GM19372 (cell line): ENCODE data around the gene COMP.

Experiments used
- ATAC-seq: cut with Tn5 transposase; IDR thresholded peaks from one replicate; pipeline ENCODE4 v1.9.1; 2021; ENCODE audit warnings: mild to moderate bottlenecking, low read depth, moderate library complexity; ENCODE audit not compliant: unreplicated experiment

The COMP gene

DNA sequence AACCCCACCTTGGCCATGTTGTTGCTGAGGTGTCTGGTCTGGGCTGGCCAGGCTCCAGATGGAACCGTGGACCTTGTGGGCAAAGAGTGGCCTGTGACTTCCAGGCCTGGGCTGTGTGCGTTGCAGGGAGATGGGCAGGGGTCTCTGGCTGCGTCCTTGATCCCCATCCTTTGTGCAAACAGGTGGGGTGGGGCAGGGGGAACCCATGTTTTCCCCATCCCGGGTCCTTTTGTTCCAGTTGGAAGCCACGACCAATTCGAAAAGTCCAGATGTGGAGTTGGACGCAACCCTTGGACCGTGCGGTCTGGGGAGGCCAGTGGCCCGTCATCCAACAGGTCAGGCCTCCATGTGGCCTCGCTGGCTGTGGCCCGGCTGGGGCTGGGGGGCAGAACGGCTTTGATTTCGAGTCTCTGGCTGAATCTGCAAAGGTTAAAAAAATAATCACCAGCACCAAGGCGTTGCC lies 13.1 kb upstream of the COMP start:
- no peak for ATAC-seq

DNA sequence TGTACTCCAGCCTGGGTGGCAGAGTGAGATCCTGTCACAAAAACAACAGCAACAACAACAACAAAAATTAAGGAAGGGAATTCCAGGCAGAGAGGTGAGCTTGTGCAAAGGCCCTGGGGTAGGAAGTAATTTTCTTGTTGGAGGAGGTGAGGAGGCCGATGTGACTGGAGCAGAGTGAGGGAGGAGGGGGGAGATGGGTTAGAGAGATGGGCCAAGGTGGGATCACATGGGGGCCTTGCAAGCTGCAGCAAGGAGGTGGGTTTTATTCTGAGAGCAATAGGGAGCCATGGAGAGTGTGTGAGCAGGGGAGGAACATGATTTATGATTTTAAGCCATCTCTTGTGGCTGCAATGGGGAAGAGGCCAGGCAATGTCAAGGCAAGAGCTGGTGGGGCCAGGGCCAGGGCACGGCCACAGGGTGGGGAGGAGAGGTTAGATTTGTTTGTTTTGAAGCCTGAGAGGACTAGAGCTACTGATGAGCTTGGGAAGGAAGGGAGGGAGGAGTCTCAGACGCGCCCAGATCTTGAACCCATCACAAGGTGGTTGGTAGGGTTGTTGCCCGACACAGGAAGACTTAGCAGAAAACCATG lies 12.5 kb upstream of the COMP start:
- no peak for ATAC-seq

DNA sequence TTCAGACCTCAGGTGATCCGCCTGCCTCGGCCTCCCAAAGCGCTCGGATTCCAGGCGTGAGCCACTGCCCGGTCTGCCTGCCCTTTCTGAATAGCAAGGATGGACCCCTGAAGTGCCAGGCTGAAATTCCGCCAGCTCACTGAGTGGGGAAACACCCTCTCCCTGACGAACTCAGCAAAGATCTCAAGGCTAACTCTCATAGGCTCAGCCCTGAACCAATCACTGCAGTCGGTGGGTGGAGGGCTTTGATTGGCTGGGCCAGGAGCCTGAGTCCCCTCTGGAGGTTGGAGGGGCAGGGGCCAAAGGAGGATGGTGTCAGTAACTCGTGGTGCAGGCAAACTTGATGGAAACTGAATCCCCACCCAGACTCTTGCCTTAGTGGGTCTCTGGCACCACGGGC lies 11.2 kb upstream of the COMP start:
- no peak for ATAC-seq

DNA sequence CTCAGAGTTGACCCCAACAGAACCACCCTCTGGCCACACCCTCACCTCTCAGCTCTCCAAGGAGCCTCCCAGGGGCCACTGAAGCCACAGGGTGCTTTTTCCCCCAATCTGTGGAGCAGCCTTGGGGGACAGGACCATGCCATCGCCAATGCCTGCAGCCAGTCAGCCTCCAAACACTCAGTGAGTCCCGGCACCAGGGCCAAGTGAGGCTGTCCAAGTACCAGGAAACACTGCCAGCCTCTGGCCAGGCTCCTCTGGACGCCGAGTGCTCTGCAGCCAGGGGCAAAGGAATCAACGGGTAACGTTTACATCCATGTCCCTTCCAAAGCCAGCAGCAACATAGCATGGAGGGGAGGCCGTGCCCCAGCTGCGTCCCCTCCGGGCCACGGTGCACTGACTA lies 9.5 kb upstream of the COMP start:
- ATAC-seq, result no peak

DNA sequence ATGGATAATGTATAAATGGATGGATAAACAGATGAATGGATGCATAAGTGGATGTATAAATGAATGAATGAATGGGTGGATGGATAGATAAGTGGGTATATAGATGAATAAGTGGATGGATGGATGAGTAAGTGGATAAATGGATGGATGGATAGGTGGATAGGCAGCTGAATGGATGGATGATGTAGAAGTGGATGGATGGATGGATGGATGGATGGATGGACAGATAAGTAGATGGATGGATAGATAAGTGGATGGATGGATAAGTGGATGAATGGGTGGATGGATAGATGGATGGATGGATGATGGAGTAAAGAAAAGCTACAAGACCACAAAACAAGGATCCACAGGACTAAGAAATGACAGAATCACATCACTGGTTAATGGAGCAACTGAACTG lies 9.0 kb upstream of the COMP start:
- ATAC-seq, result no peak

DNA sequence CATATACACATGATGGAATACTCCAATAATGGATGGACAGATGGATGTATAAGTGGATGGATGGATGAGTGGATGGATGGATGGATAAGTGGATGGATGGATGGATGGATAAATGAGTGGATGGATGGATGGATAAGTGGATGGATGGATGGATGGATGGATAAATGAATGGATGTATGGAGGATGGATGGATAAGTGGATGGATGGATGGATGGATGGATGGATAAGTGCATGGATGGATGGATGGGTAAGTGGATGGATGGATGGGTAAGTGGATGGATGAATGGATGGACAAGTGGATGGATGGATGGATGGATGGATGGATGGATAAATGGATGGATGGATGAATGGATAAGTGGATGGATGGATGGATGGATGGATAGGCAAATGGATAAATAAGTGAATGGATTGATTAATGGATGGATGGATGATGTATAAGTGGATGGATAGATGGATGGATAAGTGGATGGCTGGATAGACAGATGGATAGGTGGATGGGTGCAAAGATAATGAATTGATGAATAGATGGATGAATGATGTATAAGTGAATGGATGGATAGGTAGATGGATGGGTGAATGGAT lies 8.4 kb upstream of the COMP start:
- ATAC-seq, result no peak

DNA sequence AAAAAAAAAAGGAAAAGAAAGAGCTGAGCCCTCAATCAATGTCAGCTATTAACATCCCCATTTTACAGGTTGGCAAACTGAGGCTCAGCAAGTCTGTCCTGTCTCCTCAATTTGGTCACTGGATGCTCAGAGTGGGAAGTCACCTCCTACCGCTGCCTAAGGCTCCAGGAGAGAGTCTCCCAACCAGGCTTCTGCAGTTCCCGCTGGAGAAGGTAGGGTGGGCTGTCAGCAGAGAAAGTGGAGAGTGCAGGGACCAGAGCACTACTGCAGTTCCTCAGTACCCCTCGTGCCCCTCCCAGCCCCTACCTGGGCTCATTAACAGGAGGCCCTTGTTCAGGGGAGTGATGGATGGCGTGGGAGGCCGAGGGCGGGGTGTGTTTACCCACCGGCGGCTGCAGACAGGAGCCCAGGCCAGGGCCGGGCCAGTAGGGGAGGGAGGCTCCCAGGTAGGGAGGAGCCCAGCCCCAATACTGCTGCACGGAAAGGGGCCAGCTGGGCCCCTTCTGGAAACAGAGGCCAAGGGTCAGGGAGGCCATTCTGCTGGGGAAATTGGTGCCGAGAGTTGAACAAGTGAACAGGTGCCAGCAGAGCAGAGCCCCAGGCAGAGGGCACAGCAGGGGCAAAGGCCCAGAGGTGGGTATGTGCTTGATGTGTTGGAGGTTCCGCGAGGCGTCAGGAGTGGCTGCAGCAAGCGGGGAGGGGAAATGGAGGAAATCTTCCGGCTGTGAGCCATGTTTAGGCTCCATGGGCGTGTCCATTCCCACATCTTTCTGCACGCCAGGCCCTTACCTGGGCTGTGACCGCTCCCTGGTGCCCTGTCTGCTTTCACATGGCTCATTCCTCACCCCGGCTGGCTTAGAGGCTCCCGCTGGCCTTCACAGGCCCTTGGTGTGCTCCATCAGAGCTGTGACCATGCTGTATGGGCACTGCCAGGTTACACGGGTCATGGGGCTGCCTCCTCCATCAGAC lies 7.6 kb upstream of the COMP start:
- ATAC-seq, result no peak

DNA sequence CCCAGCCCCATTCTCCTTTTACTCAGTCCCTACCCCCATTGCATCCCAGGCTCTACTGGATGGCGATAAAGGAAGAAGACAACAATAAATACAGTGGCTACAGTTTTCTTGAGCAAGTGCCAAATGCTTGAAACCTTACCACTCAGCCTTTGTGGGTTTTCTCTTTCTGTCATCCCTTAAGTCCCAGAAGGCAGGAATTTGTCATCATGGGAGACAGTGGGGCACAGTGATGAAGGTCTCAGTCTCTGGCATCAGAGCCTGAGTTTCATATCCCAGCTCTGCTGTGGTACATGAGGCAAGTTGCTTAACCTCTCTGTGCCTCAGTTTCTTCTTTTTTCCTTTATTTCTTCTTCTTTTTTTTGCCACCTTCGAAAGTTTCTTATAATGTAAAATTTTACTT lies 5.1 kb upstream of the COMP start:
- no peak for ATAC-seq

DNA sequence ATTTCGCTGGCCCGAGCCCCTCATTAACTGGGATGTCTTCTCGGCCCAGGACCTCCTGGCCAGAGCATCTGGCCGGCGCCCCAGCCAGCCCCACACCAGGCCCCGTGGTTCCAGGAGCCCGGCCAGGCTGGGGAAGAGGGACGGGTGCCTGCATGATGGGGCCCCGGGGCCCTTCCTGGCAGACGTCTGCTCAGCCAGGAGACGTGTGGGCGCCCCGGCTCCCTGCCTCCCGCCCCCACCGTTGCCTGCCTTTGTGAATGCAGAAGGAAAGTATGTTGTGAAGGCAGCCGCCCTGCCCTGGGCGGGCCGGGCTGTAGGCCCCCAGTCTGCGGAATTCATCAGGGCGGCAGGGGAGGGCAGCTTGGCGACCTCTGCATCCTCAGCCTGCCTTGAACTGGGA lies 4.4 kb upstream of the COMP start:
- no peak for ATAC-seq

DNA sequence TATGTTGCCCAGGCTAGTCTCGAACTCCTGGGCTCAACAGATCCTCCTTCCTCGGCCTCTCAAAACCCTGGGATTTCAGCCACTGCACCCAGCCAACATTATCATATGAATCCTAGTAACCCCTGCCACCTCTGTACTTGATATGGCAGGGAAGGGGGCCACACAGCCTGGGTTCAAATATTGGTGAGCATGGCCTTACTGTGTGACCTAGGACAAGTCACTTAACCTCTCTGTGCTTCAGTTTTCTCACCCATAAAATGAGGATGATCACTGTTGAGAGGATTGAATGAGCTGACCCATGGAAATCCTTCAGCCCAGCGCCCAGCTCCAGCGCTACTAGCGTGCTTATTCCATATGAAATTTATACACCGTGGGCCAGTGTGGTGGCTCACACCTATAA lies 3.6 kb upstream of the COMP start:
- no peak for ATAC-seq

DNA sequence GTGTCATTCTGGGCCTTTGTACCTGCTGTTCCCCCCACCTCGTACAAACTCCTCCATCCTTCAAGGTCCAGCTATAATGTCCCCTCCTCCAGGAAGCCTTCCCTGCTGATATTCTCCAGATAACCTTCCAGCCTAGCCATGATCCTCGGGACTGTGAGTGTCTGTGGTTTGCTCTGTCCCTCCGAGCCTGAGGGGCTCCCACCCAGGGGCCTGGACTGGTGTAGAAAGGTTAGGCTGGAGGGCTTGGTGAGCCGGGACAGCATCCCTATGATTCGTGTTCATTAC lies 2.9 kb upstream of the COMP start:
- ATAC-seq, result no peak

DNA sequence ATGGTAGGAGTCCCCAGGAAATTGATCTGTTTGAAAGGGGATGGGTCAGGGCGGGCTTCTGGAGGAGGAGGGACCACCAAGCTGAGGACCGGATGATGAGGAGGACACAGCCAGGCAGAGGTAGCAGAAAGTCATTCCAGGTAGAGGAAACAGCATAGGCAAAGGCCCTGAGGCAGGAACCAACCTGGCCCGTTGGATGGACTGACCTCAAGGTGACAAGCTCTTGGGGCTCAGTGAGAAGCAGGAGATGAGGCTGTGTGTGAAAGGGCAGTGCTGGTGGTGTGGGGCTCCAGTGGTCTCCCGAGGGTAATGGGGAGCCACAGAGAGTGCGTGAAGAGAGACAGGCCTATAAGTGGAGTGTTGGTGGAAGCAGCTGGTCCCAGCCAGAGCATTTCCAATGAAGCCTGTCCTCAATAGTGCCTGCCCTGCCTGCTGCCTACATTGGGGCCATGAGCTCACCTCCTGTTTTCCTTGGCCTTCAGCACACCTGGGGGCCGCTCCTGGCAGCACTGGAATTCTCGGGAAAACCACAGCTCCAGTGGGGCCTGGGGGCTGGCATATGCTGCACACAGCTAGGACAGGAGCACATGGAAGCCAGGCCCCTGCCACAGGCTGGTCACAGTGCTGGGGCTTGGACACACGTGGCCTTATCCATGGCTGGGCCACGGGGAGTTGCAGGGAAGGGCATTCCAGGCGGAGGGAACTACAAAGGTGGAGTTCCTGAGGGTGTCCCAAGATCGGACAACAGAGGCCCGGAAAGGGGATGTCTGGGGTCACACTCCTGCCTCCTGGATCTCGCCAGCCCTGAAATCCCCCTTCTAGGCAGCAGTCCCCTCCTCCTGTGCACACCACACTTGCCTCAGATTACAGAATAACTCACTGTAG lies 2.3 kb upstream of the COMP start:
- no peak for ATAC-seq

DNA sequence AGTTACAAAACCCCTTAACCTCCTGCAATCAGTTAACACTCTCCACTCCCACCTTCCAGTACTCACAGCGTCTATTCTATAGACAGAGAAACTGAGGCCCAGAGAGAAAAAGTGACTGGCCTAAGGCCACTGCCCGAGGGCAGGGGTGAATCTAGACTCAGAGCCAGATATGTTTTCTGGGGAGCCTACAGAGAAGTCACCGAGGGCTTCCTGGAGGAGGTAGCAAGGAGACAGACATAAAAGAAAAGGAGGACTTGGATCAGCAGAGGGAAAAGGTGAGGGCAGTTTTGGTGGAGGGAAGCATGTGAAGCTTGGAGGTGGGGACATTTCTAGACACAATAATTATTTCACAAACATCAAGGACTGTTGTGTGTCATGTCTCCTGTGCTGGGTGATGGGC lies 1.6 kb upstream of the COMP start:
- no peak for ATAC-seq

DNA sequence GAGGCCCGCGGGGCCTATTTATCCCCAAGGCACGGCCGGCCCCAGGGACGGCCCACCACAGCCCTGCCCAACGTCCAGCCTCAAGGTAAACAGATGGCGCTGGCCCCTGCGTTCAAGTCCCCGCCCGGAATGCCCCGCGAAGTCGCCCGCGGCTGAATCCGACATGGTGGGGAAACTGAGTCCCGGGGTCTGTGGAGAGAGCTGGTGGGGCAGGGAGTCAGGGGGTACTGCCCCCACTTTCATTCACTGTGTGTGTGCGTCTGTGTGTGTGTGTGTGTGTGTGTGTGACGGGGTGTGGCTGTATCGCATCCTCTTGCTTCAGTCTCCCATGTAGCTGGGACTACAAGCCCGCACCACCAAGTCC lies 192 bp upstream of the COMP start:
- no peak for ATAC-seq

DNA sequence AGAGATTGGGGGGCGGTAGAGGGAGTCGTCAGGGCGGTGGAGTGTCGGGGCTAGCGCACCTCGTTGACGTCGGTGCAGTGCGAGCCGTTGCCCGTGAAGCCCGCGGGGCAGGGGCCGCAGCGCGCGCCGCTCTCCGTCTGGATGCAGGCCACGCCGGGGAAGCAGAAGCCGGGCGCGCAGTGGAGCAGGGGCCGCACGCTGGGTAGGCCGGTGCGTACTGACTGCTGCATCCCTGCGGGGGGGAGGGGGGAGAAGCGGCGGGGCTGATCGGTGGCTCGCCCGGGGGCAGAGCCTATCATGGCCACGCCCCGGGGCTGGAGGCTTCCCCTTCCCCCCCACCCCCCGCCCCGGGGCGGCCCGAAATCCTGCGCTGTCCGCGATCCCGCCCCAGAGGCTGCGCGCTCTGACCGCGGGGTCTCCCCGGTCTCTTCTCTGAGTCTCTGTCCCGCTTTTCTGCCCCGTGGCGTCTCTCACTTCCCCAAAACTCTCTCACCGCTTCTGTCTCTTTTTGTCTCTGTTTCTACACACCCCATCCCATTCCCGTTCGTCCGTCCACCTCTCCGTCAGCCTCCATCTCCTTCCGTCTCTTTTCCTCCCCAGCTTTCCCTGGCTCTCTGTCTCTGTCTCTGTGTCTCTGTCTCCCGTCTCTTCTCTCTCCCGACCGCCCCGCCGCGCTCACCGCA lies 1.1 kb downstream of the COMP start:
- ATAC-seq, result no peak

DNA sequence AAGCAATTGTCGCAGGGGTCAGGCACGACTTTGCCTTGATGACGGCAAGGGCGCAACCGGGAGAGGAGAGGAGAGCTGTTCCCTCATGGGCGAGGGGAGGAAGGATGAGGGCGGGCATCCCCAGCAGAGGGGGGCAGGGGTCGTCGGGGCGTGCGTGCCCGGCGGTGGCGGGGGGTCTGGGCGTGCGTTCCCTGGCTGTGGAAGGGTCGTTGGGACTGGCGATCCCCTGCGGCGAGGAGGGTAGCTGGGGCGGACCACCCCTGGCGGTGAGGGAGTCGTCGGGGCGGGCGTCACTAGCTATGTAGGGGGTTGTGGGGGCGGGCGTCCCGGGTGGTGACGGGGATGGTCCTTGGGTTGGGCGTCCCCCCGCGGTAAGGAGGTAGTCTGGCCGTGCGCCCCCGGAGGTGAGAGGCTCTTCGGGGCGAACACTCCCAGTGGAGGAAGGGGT lies 1.7 kb downstream of the COMP start:
- ATAC-seq, result no peak

DNA sequence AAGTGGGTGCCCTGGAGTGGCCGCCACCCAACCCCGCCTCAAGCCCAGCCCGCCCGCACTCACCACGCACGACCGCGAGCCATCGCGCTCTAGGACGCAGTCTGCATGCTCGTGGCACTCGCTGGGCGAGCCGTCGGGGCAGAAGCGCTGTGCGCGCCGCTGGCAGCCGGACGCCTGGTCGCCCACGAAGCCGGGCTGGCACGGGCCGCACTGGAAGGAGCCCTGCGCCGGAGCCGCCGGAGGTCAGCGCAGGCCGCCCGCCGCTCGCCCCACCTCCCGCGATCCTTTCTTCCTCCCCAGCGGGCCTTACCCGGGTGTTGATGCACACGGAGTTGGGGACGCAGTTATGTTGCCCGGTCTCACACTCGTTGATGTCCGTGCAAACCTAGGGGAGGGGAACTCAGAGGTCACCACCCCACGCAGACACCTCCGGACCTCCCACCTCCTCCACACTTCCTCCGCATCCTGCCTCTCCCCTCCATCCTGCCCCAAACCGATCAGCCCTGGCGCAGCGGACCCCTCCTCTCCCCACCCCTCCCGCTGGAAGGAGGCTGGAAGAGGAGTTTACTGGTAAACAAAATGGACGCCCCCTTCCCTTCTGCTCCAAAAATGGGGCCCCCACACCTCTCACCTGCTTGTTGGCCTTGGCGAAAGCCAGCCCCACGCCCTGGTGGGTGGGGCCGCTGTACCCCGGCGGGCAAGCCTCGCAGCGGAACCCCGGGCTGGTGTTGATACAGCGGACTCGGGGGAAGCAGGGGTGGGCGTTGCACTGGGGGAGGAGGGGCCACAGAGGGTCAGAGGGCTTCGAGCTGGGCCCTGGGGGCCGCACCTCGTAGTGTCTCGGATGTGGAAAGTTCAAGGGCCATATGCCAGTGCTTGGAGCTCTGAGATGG lies 2.3 kb downstream of the COMP start:
- ATAC-seq, result no peak

DNA sequence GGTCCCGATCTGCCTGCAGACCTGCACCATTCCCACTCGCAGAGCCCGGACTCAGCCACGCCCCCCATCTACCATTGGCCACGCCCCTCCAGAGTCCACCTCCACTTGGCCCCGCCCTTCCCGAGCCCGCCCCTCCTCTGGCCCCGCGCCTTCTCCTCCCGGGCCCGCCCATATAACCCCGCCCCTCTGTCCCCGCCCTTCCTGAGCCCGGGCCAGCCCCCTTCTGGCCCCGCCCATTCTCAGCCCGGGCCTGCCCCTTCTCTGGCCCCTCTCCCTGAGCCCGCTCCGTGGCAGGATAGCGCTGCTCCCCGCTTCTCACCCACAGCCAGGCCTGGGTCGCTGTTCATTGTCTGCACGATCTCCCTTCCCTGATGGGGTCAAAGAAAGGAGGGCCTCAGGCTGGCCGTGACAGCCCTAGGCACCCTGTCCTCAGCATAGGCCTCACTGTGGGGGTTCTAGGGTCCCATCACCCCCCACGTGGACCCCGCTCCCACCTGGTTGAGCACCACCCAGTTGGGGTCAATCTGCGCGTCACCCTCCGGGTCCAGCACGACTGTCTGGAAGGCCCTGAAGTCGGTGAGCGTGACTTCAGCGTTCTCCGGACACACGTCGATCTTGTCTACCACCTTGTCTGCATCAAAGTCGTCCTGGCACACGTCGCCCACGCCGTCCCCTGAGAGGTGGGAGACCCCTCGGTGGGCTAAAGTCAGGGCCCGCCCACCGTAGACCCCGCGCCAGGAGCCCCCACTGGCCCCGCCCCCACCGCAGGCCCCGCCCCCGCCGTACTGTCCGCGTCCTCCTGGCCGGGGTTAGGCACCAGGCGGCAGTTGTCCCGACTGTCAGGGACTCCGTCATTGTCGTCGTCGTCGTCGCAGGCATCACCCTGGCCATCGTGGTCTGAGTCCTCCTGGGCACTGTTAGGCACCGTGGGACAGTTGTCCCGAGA lies 5.7 kb downstream of the COMP start:
- no peak for ATAC-seq
